ENCODE results near the gene CABCOCO1. TPM values are rescaled to one million over a fixed set of nuclear protein-coding genes. Genes with fewer than 3 reads are reported as not detected.

CABCOCO1 gene
- total and polyA plus RNA-seq, 2 of the 13 experiments (the other 11 are each of a cell fraction or from before 2014, with no cell fraction given): not detected

GRCh38 chr10:61730671-61731070 lies 67.9 kb downstream of the CABCOCO1 start:
- H3K4me3 ChIP-seq (replicated peaks in 1 of 3; ENCODE audit: insufficient read depth in 1 of 3, low read depth in 2 of 3, low read length in 3 of 3): no peak overlapping the region
- intact Hi-C loops (cut with micrococcal nuclease; ENCODE audit: unreplicated experiment) (loop anchor here (5.0 kb wide), 1 partner anchor 123 kb away; no protein-coding TSS in a partner anchor), in situ Hi-C loops (cut with HindIII; ENCODE audit: extremely low pct_ligation_motif_present, low pct_unique_long_range_greater_than_20kb) (loop anchor here (10.0 kb wide), 1 partner anchor 916 kb away; no protein-coding TSS in a partner anchor)
- H3K9me3 ChIP-seq (ENCODE audit: low read length): no peaks in the 10 kb centered on the region
- H3K4me2 ChIP-seq (ENCODE audit: low read depth, low read length): no peak overlapping the region
- WGBS (ENCODE audit: low lambda C conversion rate): 17% methylated on average over 2 of the region's 2 CpGs
- H3K79me2 ChIP-seq (ENCODE audit: insufficient read depth, low read length): no peaks in the 10 kb centered on the region
- BruUV-seq (replicated peaks): no TSS peak
- TF ChIP-seq SIX1 (CRISPR knock-in tag; IDR thresholded peaks at IDR 0.05; ENCODE audit: borderline replicate concordance) (no peak), ZMYM4 (CRISPR knock-in tag; IDR thresholded peaks at IDR 0.05) (no peak), ZNF607 (CRISPR knock-in tag; IDR thresholded peaks at IDR 0.05; ENCODE audit: borderline replicate concordance) (no peak), FOXJ3 (CRISPR knock-in tag; IDR thresholded peaks at IDR 0.05; ENCODE audit: borderline replicate concordance) (no peak), STAG1 (CRISPR knock-in tag; IDR thresholded peaks at IDR 0.05) (no peak), ZMYM2 (CRISPR knock-in tag; IDR thresholded peaks at IDR 0.05) (no peak), TEAD3 (CRISPR knock-in tag; optimal IDR thresholded peaks at IDR 0.05; ENCODE audit: borderline replicate concordance) (no peak), ATF2 (CRISPR knock-in tag; IDR thresholded peaks at IDR 0.05) (no peak), ZFX (CRISPR knock-in tag; IDR thresholded peaks at IDR 0.05; ENCODE audit: low read depth) (no peak), U2AF2 (IDR thresholded peaks at IDR 0.05; ENCODE audit: low read depth, low read length) (no peak), NR2F1 (CRISPR knock-in tag; IDR thresholded peaks at IDR 0.05) (no peak), GLI4 (CRISPR knock-in tag; IDR thresholded peaks at IDR 0.05; ENCODE audit: borderline replicate concordance) (no peak), ZNF784 (CRISPR knock-in tag; IDR thresholded peaks at IDR 0.05; ENCODE audit: borderline replicate concordance) (no peak)
- no peak for FAIRE-seq
- ChIA-PET CTCF (ENCODE audit: low intra/inter-chr PET ratio, low total read pairs) (no interaction called here), POLR2A (no interaction called here)
- H3K9ac ChIP-seq (ENCODE audit: insufficient read depth, low read depth, low read length): no peak overlapping the region
- peaks cover 0 to 1% of the 10 kb centered on the region in 2 experiments; a peak in 1 of 5 replicates for H3K27me3 ChIP-seq (ENCODE audit: control insufficient read depth in 1 of 2, insufficient read depth in 2 of 2, low read length in 2 of 2)
- H3K4me1 ChIP-seq (ENCODE audit: insufficient read depth, low read length): no peaks in the 10 kb centered on the region
- H3K27ac ChIP-seq (ENCODE audit: extremely low read length, insufficient read depth, low read length): no peak overlapping the region
- no peak overlapping the region for H2AFZ ChIP-seq (ENCODE audit: low read length)
- H4K20me1 ChIP-seq (ENCODE audit: insufficient read depth, low read length): no peaks in the 10 kb centered on the region
- no peak for ATAC-seq
- no peak for DNase-seq (ENCODE audit: low spot score)
- no peaks in the 10 kb centered on the region for H3K36me3 ChIP-seq (replicated peaks in 1 of 2; ENCODE audit: control insufficient read depth in 1 of 2, insufficient read depth in 2 of 2, low read length in 2 of 2)

Measured in HepG2 (cell line).